NOMO-1 (cell line): Measurements from ENCODE around the gene CLEC16A.
"Not testable (repeated sequence)": the region's sequence is repeated elsewhere in the genome, so short reads cannot be mapped to it uniquely, and the experiment has no call there.

ENCODE experiments used
- DNase-seq, 2 experiments: peaks; one replicate each; lab custom pipeline; 2025; ENCODE audit not compliant: unreplicated experiment in 2 of 2; lab: John Stamatoyannopoulos, UW

The CLEC16A gene

DNA sequence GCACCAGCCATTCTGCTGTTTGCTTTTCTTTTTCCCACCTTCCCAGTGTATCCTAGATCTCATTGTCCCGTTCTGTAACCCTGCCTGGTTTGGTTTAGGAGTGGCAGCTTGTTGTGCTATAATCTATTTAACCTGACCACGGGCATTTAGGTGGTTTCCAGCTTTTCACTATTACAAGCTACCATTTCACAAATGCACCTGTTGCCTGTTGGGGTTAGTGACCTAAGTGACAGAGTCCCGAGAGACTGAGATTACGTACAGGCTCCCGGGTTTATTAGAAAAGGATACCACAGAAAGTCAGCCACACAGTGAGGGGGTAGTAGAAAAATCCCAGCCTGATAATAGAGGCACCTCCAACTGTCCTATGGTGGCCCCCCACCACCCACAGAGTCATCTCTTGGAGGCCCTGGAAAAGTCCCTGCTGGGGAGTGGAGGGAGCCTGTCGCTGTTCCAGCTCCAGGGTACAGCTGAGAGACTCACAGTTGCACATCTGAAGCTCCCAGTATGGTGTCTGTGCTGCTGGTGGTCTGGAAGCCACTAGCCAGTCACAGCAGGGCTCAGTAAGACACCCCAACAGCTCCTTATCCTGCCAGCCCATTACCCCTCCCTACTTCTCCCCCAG, 21.2 kb downstream of the CLEC16A start:
- DNase-seq = no peak

DNA sequence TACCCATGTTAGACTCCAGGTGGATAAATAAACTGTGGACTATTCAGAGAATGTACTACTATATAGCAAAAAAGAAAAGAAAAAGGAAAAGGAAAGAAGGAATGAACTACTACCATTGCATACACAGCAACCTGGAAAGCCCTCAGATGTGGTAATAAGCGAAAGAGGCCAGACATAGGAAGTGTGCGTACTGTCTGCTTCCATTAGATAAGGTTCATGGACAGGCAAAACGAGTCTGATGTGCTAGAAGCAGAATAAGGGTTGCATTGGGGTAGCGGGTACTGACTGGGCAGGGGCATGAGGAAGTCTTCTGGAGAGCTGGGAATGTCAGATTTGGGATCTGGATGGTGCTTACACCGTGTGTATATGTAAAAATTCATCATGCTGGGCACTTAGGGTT, 21.8 kb downstream of the CLEC16A start:
- no peak for DNase-seq

DNA sequence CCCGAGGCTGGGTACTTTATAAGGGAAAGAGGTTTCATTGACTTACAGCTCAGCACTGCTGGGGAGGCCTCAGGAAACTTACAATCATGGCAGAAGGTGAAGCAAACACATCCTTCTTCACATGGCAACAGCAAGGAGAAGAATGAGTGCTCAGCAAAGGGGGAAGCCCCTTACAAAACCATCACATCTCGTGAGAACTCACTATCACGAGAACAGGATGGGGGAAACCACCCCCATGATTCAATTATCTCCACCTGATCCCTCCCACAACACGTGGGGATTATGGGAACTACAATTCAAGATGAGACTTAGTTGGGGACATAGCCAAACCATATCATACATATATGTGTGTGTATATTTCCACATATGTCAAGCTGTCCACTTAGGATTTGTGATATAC, 22.2 kb downstream of the CLEC16A start:
- DNase-seq = not testable (repeated sequence)

DNA sequence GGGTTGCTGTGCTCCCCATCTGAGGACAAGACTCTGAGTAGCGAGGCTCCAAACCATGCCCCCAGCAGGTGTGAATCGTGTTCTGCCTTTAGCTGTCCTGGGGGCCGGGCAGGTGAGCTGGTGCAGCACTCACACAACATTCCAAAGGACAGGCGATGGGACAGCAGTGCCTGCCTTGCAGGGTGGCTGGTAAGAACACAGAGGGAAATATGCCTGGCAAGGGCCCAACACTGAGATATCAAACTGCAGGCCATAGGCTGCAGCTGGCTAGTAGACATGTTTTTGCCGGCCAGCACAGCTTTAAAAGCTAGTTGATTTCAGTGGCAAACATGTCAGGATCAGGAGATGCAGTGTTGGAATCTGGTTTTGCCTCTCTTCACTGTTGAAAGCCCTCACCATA, 23.6 kb downstream of the CLEC16A start:
- no peak for DNase-seq

DNA sequence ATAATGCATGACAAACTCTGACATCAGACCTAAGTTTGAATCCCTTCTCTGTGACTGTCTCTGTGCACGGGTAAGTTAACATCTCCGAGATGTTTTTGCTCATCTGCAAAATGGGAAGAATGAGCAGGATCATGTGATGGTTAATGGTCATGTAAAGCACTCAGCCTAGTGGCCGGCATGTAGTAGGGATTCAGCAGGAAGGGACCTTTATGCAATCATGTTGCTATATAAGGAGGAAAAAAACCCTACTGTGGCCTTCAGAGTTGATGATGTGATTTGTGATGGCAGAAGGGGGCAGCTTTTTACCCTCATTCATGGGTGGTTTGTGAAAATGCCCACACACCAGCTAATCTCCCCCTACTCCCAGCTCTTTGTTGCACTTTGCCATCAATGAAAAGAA, 24.1 kb downstream of the CLEC16A start:
- no peak for DNase-seq

DNA sequence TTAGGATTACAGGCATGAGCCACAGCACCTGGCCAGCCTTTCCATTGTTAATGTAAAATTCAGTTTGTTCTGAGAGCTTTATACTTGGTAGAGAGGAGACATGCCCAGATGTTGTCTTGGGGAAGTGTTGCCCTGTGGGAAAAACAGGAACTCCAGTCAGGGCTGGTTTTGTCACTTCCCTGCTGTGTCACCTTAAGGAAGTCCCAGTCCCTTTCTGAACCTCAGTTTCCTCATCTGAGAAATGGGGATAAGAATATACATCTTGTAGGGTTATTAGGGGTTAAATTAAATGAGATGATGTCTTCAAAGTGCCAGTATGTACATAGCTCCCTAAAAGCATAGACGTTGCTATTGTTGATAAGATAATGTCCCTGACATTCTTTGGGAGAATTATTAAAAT, 25.3 kb downstream of the CLEC16A start:
- DNase-seq = no peak

DNA sequence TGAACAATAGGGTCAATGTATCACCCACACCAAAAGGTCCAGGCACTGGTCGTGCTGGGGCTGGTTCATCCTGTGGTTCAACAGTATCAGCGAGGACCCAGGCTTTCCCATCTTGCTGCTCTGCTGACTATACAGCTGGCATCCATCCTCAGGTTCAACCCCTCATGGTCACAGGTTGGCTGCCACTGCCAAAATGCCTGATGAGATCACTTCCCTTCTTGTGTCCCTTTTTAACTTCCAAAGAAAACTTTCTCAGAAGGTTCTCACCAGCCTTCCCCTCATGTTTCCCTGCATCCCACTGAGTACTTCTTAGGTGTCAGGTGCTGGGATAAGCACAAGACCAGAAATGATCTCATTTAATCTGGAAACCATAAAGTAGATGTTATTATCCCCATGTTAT, 25.7 kb downstream of the CLEC16A start:
- no peak for DNase-seq

DNA sequence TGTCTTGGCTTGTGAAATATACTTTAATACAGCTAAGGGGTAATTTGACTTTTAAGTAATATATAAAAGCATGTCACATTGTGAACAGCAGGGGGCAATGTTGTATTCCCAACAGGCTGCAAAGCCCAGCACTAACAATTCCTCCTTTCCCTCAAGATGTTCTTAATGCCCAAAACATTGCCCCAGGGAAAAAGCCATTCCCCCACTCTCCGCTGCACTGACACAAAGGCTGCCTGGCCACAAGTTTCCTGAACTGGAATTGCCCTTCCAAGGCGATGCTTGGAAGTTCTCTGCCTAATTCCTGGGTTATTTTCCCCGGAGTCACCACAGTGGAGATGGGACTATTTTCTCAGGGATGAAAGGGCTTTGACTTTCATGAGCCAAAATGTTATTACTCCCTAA, 27.2 kb downstream of the CLEC16A start:
- peak; percentile 23 to 41 for DNase-seq

DNA sequence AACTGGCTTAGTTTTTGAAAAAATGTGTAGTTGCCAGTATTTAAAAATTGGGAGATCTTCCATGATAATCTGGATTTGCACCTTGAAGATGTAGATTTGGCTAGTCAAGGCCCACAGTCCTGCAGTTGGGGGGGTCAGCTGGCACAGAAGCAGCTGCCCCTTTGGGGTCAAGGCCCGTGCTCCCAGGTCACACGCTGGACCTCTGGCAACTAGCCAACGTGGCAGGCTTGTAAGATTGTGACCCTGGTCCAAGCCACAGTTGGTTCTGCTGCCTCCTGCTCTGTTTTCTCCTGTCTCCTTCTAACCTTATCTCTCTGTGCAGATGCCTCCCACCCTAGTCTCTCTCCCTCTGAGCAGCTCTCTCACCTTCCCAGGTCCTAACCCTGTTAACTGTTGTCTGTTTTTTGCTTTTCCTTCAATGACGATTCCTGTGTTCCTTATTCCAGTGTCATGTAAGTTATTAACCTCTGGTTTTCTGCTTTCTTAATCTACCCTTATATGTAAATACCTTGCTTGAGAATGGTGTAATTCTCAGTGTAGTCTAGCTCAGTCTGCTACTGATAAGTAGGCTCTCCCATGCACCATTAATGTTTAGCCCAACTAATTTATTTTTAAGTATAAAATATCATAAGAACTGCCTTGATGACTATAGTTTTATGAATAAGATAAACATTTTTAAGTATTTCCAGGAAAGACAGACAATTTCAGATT, 27.9 kb downstream of the CLEC16A start:
- no peak for DNase-seq

DNA sequence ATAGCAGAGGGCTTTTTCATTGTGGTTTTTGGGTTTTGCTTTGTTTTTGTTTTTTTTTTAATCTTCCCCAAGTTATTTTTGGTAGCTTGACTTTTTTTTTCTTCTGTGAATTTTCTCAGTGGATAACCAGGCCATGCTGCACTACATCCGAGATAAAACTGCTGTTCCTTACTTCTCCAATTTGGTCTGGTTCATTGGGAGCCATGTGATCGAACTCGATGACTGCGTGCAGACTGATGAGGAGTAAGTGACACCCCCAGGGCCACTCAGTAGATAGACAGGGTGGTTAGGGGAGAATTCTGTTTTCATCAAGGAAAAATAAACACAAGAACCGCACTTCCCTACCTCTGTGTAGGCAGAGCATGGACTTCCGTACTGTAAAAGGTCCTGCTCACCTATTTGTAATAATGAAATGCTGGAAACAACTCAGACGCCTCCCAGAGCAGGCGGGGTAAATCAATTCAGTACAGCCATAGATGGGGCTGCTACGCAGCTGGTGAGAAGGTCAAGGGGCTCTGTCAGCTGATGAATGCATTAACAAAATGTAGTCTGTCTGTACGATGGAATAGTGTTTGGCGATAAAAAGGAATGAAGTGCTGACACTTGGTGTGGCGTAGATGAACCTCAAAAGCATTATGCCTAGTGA, 28.6 kb downstream of the CLEC16A start:
- no peak for DNase-seq

DNA sequence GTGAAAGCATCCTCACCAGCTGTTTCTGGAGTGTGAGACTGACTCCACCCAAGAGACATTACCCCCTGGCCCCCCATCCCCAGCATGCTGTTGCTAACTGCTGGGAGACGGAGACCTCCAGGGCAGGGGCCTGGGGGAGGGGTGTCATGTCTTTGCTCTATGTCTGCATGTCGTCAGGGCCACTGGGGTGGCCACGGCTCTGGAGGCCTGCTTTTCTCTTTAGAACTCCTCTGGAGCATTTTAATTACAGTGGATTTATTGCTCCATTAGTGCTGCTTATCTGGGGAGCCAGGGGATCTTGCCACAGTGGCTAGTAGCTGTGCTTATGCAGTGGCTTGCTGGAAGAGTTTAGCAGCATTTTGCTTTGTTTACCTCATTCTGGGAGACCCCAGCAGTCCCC, 32.3 kb downstream of the CLEC16A start:
- no peak for DNase-seq

DNA sequence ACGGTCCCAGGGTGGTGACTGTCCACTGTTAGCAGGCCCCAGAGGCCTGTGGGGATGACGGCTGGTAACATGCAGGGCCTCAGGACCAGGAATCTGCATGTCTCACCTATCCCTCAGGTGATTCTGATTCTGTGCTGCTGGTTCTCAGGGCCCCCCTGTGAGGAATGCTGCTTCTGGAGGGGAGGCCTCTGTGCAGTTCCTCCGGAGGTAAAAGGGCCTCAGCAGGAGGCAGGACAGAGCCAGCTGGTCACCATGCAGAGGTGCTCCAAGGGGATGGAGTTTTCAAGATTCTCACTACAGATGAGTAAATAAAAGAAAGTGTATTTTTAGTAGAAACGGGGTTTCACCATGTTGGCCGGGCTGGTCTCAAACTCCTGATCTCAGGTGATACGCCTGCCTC, 33.8 kb downstream of the CLEC16A start:
- no peak for DNase-seq

DNA sequence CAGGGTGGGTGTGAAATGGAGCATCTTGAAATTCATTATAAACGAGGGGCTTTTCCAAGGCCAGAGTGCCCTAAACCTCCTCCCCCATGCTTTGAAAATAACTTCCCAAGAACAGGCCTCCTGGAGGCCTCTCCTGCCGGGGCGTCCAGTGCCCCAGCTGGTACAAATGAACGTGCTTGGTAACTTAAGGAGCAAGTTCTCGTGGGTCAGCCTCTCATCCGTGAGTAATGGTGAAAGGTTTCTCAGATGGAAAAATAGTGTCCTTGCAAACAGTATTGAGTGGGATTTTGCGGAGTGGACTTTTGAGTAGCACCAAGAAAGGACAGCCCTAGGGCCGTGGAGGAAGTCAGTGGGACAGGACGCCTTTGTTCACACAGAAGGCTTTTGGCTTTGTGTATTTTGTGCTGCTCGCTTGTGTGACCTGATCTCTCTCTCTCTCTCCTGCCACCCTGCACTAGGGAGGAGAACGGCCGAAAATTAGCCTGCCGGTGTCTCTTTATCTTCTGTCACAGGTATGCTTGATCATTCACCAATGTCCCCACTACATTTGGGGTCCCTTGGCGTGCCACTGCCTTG, 34.6 kb downstream of the CLEC16A start:
- no peak for DNase-seq

DNA sequence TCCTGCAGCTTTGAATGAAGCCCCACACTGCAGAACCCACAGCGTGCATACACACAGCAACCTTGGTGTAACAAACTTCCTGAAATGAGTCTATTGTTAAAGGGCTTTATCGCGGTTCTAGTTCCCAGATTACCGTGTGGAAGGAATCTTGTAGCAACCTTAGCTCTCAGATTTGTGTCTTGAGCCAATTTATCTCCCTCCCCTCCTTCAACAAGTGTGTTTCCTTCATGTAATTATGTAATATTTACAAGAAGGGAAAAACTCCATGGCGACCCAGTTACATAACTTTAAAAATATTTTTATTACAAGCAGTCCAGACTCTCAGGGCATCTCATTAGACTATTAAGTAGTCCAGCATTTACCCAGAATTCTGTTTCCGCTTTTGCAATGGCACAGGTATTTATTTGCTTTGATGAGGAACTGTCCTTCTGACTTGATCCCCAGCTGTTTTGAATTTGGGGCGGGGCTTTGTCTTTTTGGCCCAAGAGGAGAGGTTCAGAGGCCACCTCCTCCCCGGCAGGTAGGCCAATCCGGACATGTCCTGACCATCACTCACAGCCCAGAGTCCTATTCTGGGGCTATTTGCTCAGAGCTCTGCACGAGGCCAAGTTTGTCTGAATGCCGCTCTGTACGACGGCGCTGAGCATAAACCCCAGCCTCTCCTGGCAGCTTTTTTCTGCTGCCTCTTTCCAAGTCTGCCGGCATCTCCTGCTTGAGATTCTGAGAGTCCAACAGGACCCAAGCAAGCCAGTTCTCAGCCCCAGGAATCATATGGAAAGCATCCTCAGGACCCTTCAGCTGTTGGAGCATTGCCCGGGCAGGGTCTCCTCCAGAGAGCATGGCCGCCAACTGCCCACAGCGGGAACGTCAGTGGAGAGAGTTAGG, 35.6 kb downstream of the CLEC16A start:
- DNase-seq = no peak

DNA sequence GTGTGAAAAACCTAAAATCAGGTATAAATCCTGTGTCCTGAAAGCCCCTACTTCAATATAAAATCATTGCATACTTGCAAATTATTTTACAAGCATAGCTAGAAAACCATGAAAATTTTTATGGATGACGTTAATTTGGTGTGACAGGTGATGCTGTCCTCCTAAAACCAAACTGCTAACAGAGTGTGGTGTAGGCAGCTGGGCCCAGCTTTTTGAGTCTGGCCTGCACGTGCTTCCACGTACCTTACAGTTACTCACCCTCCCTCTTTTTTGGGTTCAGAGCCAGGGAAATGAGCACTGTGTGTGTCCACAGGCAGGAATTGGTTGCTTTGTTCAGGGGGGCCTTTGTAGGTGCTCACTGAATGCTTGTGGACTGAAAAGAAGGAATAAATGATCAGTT, 36.4 kb downstream of the CLEC16A start:
- no peak for DNase-seq

DNA sequence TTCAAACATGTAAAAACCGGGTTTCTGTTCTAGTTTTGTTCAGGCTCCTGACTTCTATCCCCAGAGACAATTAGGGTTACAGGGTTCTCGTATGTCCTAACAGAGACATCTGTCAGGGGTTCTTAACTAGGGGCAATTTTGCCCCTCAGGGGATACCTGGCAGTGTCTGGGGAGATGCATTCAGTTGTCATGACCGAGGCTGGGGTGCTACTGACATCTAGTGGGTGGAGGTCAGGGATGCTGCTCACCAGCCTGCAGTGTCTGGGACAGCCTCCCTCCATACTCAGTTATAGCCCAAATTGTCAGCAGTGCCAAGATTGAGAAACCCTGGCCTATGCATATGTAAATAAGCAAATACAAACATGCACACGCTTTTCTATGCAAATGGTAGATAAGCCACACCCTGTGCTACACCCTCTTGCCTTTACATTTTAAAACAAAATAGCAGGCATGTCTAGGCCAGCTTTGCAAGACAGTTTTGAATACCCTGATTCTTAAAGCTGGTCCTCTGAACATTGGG, 37.4 kb downstream of the CLEC16A start:
- DNase-seq = no peak

DNA sequence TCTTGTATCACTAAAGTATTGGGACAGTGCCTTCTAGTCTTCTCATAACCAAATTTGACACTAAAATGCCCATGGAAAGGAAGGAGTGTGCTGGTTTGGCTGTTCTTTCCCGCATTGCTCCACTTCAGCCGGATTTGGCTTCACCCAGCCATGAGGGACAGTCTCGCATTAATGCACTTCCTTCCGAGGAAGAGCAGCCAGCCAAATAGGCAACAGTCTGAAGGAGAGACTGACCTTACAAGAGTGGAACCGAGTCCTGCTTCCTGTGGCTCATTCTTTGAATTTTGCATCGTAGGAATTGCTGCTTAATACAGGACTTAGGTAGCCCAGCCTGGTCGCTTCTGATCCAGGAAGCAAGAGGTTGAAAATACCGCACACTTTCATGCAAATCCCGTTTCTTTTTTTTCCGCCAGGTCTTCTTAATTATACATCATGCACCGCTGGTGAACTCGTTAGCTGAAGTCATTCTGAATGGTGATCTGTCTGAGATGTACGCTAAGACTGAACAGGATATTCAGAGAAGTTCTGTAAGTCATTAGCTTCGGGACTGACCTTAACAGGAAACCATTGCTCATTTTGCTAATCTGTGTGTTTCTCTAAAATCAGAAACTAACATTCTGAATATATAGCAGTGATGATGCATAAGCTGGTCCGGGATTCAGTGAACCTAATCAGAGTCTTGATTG, 38.2 kb downstream of the CLEC16A start:
- no peak for DNase-seq

DNA sequence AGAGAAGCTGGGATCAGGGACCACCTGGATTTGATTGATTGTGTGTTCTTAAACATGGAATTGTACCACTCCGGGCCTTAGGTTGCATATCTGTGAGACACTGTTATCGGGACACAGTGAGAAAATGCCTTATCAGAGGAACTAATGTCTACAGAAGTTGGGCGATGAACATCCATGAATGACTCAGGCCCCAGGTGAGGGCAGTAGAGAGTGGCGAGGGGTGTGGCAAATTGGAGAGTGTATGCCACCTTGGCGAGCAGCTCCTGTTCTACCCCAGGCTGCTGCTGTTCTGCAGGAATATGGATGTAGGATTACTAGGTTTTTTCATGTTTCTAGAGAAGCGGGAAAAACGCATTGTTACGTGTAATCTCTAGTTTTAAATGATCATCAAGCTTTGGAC, 38.8 kb downstream of the CLEC16A start:
- no peak for DNase-seq

DNA sequence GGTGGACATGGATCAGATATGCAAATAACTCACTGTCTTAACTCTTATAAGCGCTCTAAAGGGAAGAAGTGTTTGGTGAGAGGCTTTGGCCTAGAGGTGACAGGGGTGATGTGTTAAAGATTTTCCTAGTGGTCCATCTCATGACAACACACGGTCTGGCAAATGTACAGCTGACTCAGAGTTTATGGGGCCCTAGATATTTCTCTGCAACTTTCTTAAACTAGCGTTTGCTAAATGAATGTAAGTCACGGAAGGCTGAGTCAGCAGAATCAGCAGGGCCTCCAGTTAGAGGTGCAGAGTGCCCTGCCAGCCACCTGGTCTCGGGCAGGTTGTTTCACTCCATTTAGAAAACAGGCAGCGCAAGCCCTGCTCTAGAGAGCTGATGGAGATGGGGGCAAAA, 40.1 kb downstream of the CLEC16A start:
- no peak for DNase-seq
